Lower lobe of right lung (tissue), 2 donors: Measurements from ENCODE around the gene CDK17. TPM values are rescaled to one million over a fixed set of nuclear protein-coding genes. Genes with fewer than 3 reads are reported as not detected.

Source experiments
- ATAC-seq, 2 donors: fragments of 200-7000 bp; cut with Tn5 transposase; one replicate each; pipeline ENCODE4 v1.9.1; 2020 to 2022; ENCODE audit warnings: mild to moderate bottlenecking in 2 of 2, moderate library complexity in 2 of 2
- DNase-seq: peaks from one replicate; pipeline ENCODE4 v3.0.0-alpha.2; 2020
- H3K27ac ChIP-seq: fragments of 200-600 bp; one replicate; pipeline ENCODE4 v1.8.0; 2022
- H3K27me3 ChIP-seq: fragments of 200-600 bp; one replicate; pipeline ENCODE4 v1.8.0; 2022; ENCODE audit warnings: low read depth
- H3K36me3 ChIP-seq: fragments of 200-600 bp; one replicate; pipeline ENCODE4 v1.8.0; 2022; ENCODE audit warnings: mild to moderate bottlenecking
- H3K4me1 ChIP-seq: fragments of 200-600 bp; one replicate; pipeline ENCODE4 v1.8.0; 2022
- H3K4me3 ChIP-seq: fragments of 200-600 bp; one replicate; pipeline ENCODE4 v1.8.0; 2022; ENCODE audit warnings: mild to moderate bottlenecking
- H3K9me3 ChIP-seq: fragments of 200-600 bp; one replicate; pipeline ENCODE4 v1.8.0; 2022
- CTCF ChIP-seq: fragments of 200-600 bp; IDR thresholded peaks from one replicate; pipeline ENCODE4 v1.8.0; 2022; ENCODE audit warnings: antibody characterized with exemption, mild to moderate bottlenecking
- intact Hi-C: fragments of 100-400 bp; cut with DNase I; formaldehyde crosslinking; loops from one replicate; pipeline ENCODE4 v1.11.0; 2022
- total RNA-seq: library from RNA; stranded (reverse); fragmentation: NEBNext Ultra II Directional; extraction: Animal tissue kit (Norgen Biotek cat#: 25700); gene quantifications from one replicate; pipeline ENCODE4 v1.2.1, GENCODE V29; 2021
- donor health status: DM: no; HTN: yes; CAD: no; lungs with severe emphysema.

Gene CDK17
- total RNA-seq, 1 donor from 2014 or later, result 41.7 TPM

DNA sequence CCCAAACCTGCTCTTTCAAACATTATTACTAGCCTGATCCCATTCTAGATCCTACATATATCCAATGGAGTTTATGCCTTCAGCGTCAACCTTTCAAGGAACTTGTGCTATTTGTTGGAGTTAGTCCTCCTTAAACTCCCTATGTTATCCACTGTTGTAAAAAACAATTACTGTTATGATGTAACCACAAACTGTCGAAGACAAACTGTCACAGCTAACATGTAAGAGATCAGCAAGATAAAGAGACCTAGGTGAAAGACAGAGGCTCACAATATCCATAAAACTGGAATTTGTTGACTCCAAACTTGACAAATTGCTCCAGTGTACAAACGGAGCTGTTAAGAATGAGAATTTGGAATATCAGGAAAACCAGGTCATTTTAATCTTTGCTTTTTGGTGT, 70.7 kb downstream of the CDK17 start:
- Histone ChIP-seq H3K27me3 (no peaks in the 10 kb centered on the region), H3K9me3 (no peaks in the 10 kb centered on the region), H3K36me3 (no peaks in the 10 kb centered on the region), H3K4me3 (no peak overlapping the region), H3K4me1 (no peaks in the 10 kb centered on the region), H3K27ac (no peak overlapping the region)
- TF ChIP-seq CTCF, result no peak
- DNase-seq (no peak), ATAC-seq (no peak)
- intact Hi-C loops, result no loop called here

GRCh38 chr12:96329018-96329417, 71.2 kb downstream of the CDK17 start:
- DNase-seq (no peak), ATAC-seq (no peak)
- Histone ChIP-seq H3K4me3 (no peak overlapping the region), H3K27me3 (no peaks in the 10 kb centered on the region), H3K4me1 (no peaks in the 10 kb centered on the region), H3K27ac (no peak overlapping the region), H3K9me3 (no peaks in the 10 kb centered on the region), H3K36me3 (peaks cover under 1% of the 10 kb centered on the region)
- intact Hi-C loops, result no loop called here
- no peak for TF ChIP-seq CTCF

DNA sequence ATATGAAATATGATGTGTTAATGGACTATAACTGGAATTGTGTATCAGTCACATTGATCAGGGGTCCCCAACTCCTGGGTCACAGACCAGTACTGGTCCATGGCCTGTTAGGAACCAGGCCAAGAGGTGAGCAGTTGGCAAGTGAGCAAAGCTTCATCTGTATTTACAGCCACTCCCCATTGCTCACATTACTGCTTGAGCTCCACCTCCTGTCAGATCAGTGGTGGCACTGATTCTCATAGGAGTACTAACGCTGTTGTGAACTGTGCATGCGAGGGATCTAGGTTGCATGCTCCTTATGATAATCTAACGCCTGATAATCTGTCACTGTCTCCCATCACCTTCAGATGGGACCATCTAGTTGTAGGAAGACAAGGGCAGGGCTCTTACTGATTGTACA, 72.3 kb downstream of the CDK17 start:
- no peak for DNase-seq
- no peak overlapping the region for H3K27ac ChIP-seq
- peaks cover 9% of the 10 kb centered on the region for H3K36me3 ChIP-seq
- H3K4me1 ChIP-seq, result no peaks in the 10 kb centered on the region
- H3K4me3 ChIP-seq, result no peak overlapping the region
- intact Hi-C loops, result no loop called here
- H3K9me3 ChIP-seq, result no peaks in the 10 kb centered on the region
- H3K27me3 ChIP-seq, result no peaks in the 10 kb centered on the region
- no peak for TF ChIP-seq CTCF
- no peak for ATAC-seq

DNA sequence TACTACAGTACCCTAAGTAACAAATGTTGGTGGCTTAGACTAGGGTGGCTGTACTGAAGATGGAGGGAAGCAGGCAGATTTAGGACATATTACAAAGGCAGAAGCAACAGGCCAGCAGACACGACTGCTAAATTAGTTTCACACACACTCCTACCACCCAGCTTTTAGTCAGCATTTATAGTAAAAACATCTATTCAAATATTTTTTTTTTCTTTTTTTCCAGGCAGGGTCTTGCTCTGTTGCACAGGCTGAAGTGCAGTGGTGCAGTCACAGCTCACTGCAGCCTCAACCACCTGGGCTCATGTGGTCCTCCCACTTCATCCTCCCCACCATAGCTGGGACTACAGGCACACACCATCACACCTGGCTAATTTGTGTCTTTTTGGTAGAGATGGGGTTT, 72.9 kb downstream of the CDK17 start:
- Histone ChIP-seq H3K4me3 (no peak overlapping the region), H3K4me1 (no peaks in the 10 kb centered on the region), H3K27me3 (no peaks in the 10 kb centered on the region), H3K9me3 (no peaks in the 10 kb centered on the region), H3K36me3 (peaks cover 13% of the 10 kb centered on the region), H3K27ac (no peak overlapping the region)
- DNase-seq (no peak), ATAC-seq (no peak)
- TF ChIP-seq CTCF, result no peak
- intact Hi-C loops, result no loop called here

GRCh38 chr12:96326628-96327227, 73.5 kb downstream of the CDK17 start:
- Histone ChIP-seq H3K4me3 (no peak overlapping the region), H3K27me3 (no peaks in the 10 kb centered on the region), H3K9me3 (no peaks in the 10 kb centered on the region), H3K36me3 (peaks cover 18% of the 10 kb centered on the region), H3K4me1 (no peaks in the 10 kb centered on the region), H3K27ac (no peak overlapping the region)
- TF ChIP-seq CTCF, result no peak
- ATAC-seq, result no peak
- intact Hi-C loops, result no loop called here
- no peak for DNase-seq

DNA sequence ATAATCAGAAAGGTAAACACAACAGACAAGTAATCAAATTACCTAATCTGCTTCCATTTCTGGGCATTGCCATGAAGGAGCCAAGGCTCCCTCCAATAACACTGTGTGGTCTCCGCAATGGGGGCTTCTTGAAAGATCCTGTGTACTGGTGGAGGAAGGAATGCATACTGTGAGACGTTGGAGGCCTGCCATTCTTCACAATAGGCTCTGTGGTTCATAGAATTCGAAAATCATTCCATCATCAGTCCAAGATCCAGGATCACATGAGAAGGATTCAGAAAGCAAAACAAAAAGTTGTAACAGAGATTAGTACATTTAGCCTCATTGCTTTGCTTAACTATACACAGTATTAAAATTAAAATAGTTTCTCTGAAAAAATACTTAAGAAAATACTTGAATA, 76.3 kb downstream of the CDK17 start:
- H3K9me3 ChIP-seq, result no peaks in the 10 kb centered on the region
- H3K4me3 ChIP-seq, result no peak overlapping the region
- intact Hi-C loops, result no loop called here
- TF ChIP-seq CTCF, result no peak
- no peak for DNase-seq
- H3K27ac ChIP-seq, result no peak overlapping the region
- H3K36me3 ChIP-seq, result peaks cover 18% of the 10 kb centered on the region
- no peaks in the 10 kb centered on the region for H3K4me1 ChIP-seq
- H3K27me3 ChIP-seq, result no peaks in the 10 kb centered on the region
- ATAC-seq, result no peak
